Measurements from ENCODE around the gene GRID1. TPM values are rescaled to one million over a fixed set of nuclear protein-coding genes. Genes with fewer than 3 reads are reported as not detected.

GRID1 gene
- total RNA-seq, 1 experiment from 2014 or later = not detected

DNA sequence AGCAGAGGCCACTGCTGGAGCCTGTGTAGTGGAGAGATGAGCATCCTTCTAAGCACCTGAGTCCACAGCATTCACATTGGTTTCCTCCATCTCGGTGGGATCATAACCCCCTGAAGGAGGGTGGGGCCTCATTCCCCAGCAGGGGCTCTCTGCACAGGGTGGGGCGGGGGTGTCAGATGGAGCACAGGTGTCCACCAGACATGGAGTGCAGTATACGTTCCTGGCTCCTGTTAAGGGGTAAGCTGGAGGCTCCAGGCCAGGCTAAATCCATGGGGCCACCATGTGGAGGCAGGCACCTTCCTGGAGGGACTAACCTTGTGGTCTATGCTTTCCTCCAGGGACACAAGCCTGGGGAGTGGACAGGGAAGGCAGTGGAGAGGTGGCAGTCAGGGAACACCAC lies 252.6 kb downstream of the GRID1 start:
- Histone ChIP-seq H2AFZ (ENCODE audit: low read length) (no peak overlapping the region), H3K9me3 (ENCODE audit: low read length) (no peaks in the 10 kb centered on the region), H3K79me2 (ENCODE audit: low read length) (no peaks in the 10 kb centered on the region), H3K27ac (ENCODE audit: low read length) (no peak overlapping the region), H3K9ac (ENCODE audit: low read length) (no peak overlapping the region), H3K9me2 (replicated peaks; ENCODE audit: low read length) (no peaks in the 10 kb centered on the region), H3K36me3 (ENCODE audit: low read depth, low read length) (no peaks in the 10 kb centered on the region), H3K4me3 (ENCODE audit: low read length) (no peak overlapping the region), H3K4me1 (ENCODE audit: insufficient read depth, low read length) (no peaks in the 10 kb centered on the region), H3K27me3 (ENCODE audit: low read length) (no peaks in the 10 kb centered on the region), H4K20me1 (ENCODE audit: low read length) (no peaks in the 10 kb centered on the region), H3F3A (ENCODE audit: low read length, unreplicated experiment) (no peaks in the 10 kb centered on the region), H3K4me2 (ENCODE audit: low read length) (no peak overlapping the region)
- POLR2A ChIA-PET (ENCODE audit: unreplicated experiment) = no interaction called here
- CTCF ChIA-PET = no interaction called here
- no peak for ATAC-seq
- intact Hi-C loops (cut with micrococcal nuclease) = no loop called here
- BruUV-seq (replicated peaks) = no TSS peak
- no peak for TF ChIP-seq CTCF (conservative IDR thresholded peaks at IDR 0.05; ENCODE audit: low read depth, low read length)
- no peak for TF ChIP-seq EZH2phosphoT487 (IDR thresholded peaks at IDR 0.05; ENCODE audit: borderline replicate concordance, low read length)
- no peak for TF ChIP-seq EZH2 (IDR thresholded peaks at IDR 0.05; ENCODE audit: low read length, unreplicated experiment)
- DNase-seq = no peak

GRCh38 chr10:86113501-86113900 lies 253.1 kb downstream of the GRID1 start:
- H3K79me2 ChIP-seq (ENCODE audit: low read length) = no peaks in the 10 kb centered on the region
- no peaks in the 10 kb centered on the region for H3K4me1 ChIP-seq (ENCODE audit: insufficient read depth, low read length)
- no peak overlapping the region for H3K27ac ChIP-seq (ENCODE audit: low read length)
- H3K4me3 ChIP-seq (ENCODE audit: low read length) = no peak overlapping the region
- H3K9ac ChIP-seq (ENCODE audit: low read length) = no peak overlapping the region
- no peaks in the 10 kb centered on the region for H3K9me2 ChIP-seq (replicated peaks; ENCODE audit: low read length)
- H3F3A ChIP-seq (ENCODE audit: low read length, unreplicated experiment) = no peaks in the 10 kb centered on the region
- no peak overlapping the region for H2AFZ ChIP-seq (ENCODE audit: low read length)
- CTCF ChIA-PET = no interaction called here
- no peaks in the 10 kb centered on the region for H3K9me3 ChIP-seq (ENCODE audit: low read length)
- no TSS peak for BruUV-seq (replicated peaks)
- TF ChIP-seq CTCF (conservative IDR thresholded peaks at IDR 0.05; ENCODE audit: low read depth, low read length) (no peak), EZH2 (IDR thresholded peaks at IDR 0.05; ENCODE audit: low read length, unreplicated experiment) (no peak), EZH2phosphoT487 (IDR thresholded peaks at IDR 0.05; ENCODE audit: borderline replicate concordance, low read length) (no peak)
- ATAC-seq (no peak), DNase-seq (no peak)
- no peaks in the 10 kb centered on the region for H4K20me1 ChIP-seq (ENCODE audit: low read length)
- intact Hi-C loops (cut with micrococcal nuclease) = no loop called here
- no peaks in the 10 kb centered on the region for H3K27me3 ChIP-seq (ENCODE audit: low read length)
- H3K4me2 ChIP-seq (ENCODE audit: low read length) = no peak overlapping the region
- no peaks in the 10 kb centered on the region for H3K36me3 ChIP-seq (ENCODE audit: low read depth, low read length)
- POLR2A ChIA-PET (ENCODE audit: unreplicated experiment) = no interaction called here

GRCh38 chr10:86113044-86113443 lies 253.6 kb downstream of the GRID1 start:
- CTCF ChIA-PET = no interaction called here
- no peaks in the 10 kb centered on the region for H3K79me2 ChIP-seq (ENCODE audit: low read length)
- intact Hi-C loops (cut with micrococcal nuclease) = no loop called here

More at GRCh38 chr10:86113044-86113443, 253.6 kb downstream of the GRID1 start:
- H2AFZ ChIP-seq (ENCODE audit: low read length) = no peak overlapping the region
- no peaks in the 10 kb centered on the region for H3K4me1 ChIP-seq (ENCODE audit: insufficient read depth, low read length)
- H3K9me2 ChIP-seq (replicated peaks; ENCODE audit: low read length) = no peaks in the 10 kb centered on the region
- ATAC-seq (no peak), DNase-seq (no peak)
- no peak overlapping the region for H3K4me2 ChIP-seq (ENCODE audit: low read length)
- H3K27ac ChIP-seq (ENCODE audit: low read length) = no peak overlapping the region
- H3F3A ChIP-seq (ENCODE audit: low read length, unreplicated experiment) = no peaks in the 10 kb centered on the region
- BruUV-seq (replicated peaks) = no TSS peak
- no peak overlapping the region for H3K4me3 ChIP-seq (ENCODE audit: low read length)
- H4K20me1 ChIP-seq (ENCODE audit: low read length) = no peaks in the 10 kb centered on the region
- no peak for TF ChIP-seq EZH2 (IDR thresholded peaks at IDR 0.05; ENCODE audit: low read length, unreplicated experiment)
- no peak for TF ChIP-seq CTCF (conservative IDR thresholded peaks at IDR 0.05; ENCODE audit: low read depth, low read length)
- no peak for TF ChIP-seq EZH2phosphoT487 (IDR thresholded peaks at IDR 0.05; ENCODE audit: borderline replicate concordance, low read length)
- POLR2A ChIA-PET (ENCODE audit: unreplicated experiment) = no interaction called here
- H3K9me3 ChIP-seq (ENCODE audit: low read length) = no peaks in the 10 kb centered on the region
- H3K9ac ChIP-seq (ENCODE audit: low read length) = no peak overlapping the region
- H3K27me3 ChIP-seq (ENCODE audit: low read length) = no peaks in the 10 kb centered on the region
- no peaks in the 10 kb centered on the region for H3K36me3 ChIP-seq (ENCODE audit: low read depth, low read length)

Data from PC-3 (cell line).